DOHH2 (cell line): ENCODE data around the gene ACTN4.

Experiments used
- H3F3A ChIP-seq: fragments of 200-600 bp; sonication (generic), shearing (Covaris generic); 2 replicates; pipeline ENCODE4 v1.6.0; 2016; ENCODE audit warnings: antibody characterized with exemption, mild to moderate bottlenecking; ENCODE audit not compliant: control insufficient read depth, insufficient read depth
- H3K27ac ChIP-seq: fragments of 200-600 bp; sonication (generic); 2 replicates; pipeline ENCODE4 v1.5.1; 2014; ENCODE audit warnings: low read depth, mild to moderate bottlenecking, low read length, moderate library complexity
- H3K27me3 ChIP-seq: fragments of 200-600 bp; sonication (generic); 2 replicates; pipeline ENCODE4 v1.6.1; 2014; ENCODE audit warnings: mild to moderate bottlenecking, low read length, mixed read lengths; ENCODE audit not compliant: control insufficient read depth
- H3K36me3 ChIP-seq: fragments of 200-600 bp; sonication (generic); 2 replicates; pipeline ENCODE4 v1.6.1; 2014; ENCODE audit warnings: mild to moderate bottlenecking, low read length, moderate library complexity, mixed read lengths; ENCODE audit not compliant: control insufficient read depth
- H3K4me1 ChIP-seq: fragments of 200-600 bp; sonication (generic); 2 replicates; pipeline ENCODE4 v1.6.1; 2014; ENCODE audit warnings: mild to moderate bottlenecking, low read length, mixed read lengths; ENCODE audit not compliant: control insufficient read depth
- H3K4me2 ChIP-seq: fragments of 200-600 bp; sonication (generic); 2 replicates; pipeline ENCODE4 v1.6.0; 2014; ENCODE audit warnings: mild to moderate bottlenecking, low read length, moderate library complexity
- H3K4me3 ChIP-seq: fragments of 200-600 bp; sonication (generic); 2 replicates; pipeline ENCODE4 v1.5.1; 2014; ENCODE audit warnings: mild to moderate bottlenecking, low read length, mixed read lengths
- H3K79me2 ChIP-seq: fragments of 200-600 bp; sonication (generic); 2 replicates; pipeline ENCODE4 v1.6.1; 2014; ENCODE audit warnings: mild to moderate bottlenecking, low read length, mixed read lengths; ENCODE audit not compliant: control insufficient read depth
- H3K9me2 ChIP-seq: fragments of 200-600 bp; sonication (generic); replicated peaks from 2 replicates; pipeline ENCODE4 v1.6.1; 2014; ENCODE audit warnings: mild to moderate bottlenecking, low read length, mixed read lengths; ENCODE audit not compliant: control insufficient read depth
- H3K9me3 ChIP-seq: fragments of 200-600 bp; sonication (generic); 2 replicates; pipeline ENCODE4 v1.6.1; 2014; ENCODE audit warnings: antibody characterized with exemption, low read length, mixed read lengths; ENCODE audit not compliant: control insufficient read depth, insufficient read depth
- H4K20me1 ChIP-seq: fragments of 200-600 bp; sonication (generic); 2 replicates; pipeline ENCODE4 v1.6.0; 2014; ENCODE audit warnings: low read depth, mild to moderate bottlenecking, antibody characterized with exemption, low read length, moderate library complexity; ENCODE audit not compliant: control insufficient read depth, insufficient read depth
- EZH2phosphoT487 ChIP-seq: fragments of 200-600 bp; sonication (generic); IDR thresholded peaks from 2 replicates; pipeline ENCODE4 v1.6.1; 2017; ENCODE audit warnings: borderline replicate concordance, mild to moderate bottlenecking, antibody characterized with exemption, low read length, moderate library complexity, mixed read lengths
- TF ChIP-seq, protein P1 (sequence below): fragments of 200-600 bp; sonication (generic); IDR thresholded peaks from one replicate; pipeline ENCODE4 v1.5.1; 2014; ENCODE audit warnings: antibody characterized with exemption, mild to moderate bottlenecking, low read depth, low read length; ENCODE audit not compliant: poor library complexity, severe bottlenecking

ACTN4 gene

GRCh38 chr19:38722947-38723605, 75.6 kb downstream of the ACTN4 start:
- Histone ChIP-seq H3K9me2 (no peaks in the 10 kb centered on the region), H3K4me1 (no peaks in the 10 kb centered on the region), H3K27me3 (no peaks in the 10 kb centered on the region), H4K20me1 (no peaks in the 10 kb centered on the region), H3K27ac (no peak overlapping the region), H3K9me3 (no peaks in the 10 kb centered on the region), H3K36me3 (peaks cover 62% of the 10 kb centered on the region), H3K4me2 (no peak overlapping the region), H3F3A (no peaks in the 10 kb centered on the region), H3K4me3 (no peak overlapping the region), H3K79me2 (no peaks in the 10 kb centered on the region)
- no peak for TF ChIP-seq EZH2phosphoT487
- TF ChIP-seq, protein P1, sequence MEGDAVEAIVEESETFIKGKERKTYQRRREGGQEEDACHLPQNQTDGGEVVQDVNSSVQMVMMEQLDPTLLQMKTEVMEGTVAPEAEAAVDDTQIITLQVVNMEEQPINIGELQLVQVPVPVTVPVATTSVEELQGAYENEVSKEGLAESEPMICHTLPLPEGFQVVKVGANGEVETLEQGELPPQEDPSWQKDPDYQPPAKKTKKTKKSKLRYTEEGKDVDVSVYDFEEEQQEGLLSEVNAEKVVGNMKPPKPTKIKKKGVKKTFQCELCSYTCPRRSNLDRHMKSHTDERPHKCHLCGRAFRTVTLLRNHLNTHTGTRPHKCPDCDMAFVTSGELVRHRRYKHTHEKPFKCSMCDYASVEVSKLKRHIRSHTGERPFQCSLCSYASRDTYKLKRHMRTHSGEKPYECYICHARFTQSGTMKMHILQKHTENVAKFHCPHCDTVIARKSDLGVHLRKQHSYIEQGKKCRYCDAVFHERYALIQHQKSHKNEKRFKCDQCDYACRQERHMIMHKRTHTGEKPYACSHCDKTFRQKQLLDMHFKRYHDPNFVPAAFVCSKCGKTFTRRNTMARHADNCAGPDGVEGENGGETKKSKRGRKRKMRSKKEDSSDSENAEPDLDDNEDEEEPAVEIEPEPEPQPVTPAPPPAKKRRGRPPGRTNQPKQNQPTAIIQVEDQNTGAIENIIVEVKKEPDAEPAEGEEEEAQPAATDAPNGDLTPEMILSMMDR: no peak

- Histone ChIP-seq H3K9me3 (no peaks in the 10 kb centered on the region), H3K4me3 (no peak overlapping the region), H3K79me2 (no peaks in the 10 kb centered on the region), H3K36me3 (peaks cover 62% of the 10 kb centered on the region), H4K20me1 (no peaks in the 10 kb centered on the region), H3K4me2 (no peak overlapping the region), H3K9me2 (no peaks in the 10 kb centered on the region), H3K27ac (no peak overlapping the region), H3F3A (no peaks in the 10 kb centered on the region), H3K27me3 (no peaks in the 10 kb centered on the region), H3K4me1 (no peaks in the 10 kb centered on the region)
- TF ChIP-seq EZH2phosphoT487: no peak
- TF ChIP-seq, protein P1: no peak
Observed at GRCh38 chr19:38723606-38723965, 76.1 kb downstream of the ACTN4 start.

DNA sequence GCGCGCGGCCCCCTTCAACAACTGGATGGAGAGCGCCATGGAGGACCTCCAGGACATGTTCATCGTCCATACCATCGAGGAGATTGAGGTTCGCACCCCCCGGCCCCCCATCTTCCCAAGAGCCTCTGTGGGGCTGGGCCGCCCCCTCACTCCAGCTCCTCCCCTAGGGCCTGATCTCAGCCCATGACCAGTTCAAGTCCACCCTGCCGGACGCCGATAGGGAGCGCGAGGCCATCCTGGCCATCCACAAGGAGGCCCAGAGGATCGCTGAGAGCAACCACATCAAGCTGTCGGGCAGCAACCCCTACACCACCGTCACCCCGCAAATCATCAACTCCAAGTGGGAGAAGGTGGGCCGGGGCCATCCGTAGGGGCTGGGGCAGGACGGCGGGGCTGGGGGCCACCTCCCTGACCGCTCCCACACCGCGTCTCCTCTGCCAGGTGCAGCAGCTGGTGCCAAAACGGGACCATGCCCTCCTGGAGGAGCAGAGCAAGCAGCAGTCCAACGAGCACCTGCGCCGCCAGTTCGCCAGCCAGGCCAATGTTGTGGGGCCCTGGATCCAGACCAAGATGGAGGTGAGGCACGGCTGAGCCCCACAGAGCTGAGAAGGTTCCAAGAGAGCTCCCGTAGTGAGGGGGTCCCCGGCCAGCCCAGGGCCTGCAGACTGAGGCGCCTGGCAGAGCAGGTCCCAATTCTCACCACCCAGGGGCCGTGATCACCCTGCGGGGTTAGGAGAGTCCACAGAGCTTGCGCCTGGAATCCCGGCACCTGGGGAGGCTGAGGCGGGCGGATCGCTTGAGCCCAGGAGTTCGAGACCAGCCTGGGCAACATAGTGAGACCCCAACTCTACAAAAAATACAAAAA, 76.8 kb downstream of the ACTN4 start:
- H4K20me1 ChIP-seq: no peaks in the 10 kb centered on the region
- H3F3A ChIP-seq: no peaks in the 10 kb centered on the region
- no peak for TF ChIP-seq EZH2phosphoT487
- TF ChIP-seq, protein P1: no peak
- no peaks in the 10 kb centered on the region for H3K27me3 ChIP-seq
- H3K9me3 ChIP-seq: no peaks in the 10 kb centered on the region
- H3K4me3 ChIP-seq: no peak overlapping the region
- H3K79me2 ChIP-seq: no peaks in the 10 kb centered on the region
- no peak overlapping the region for H3K4me2 ChIP-seq
- H3K36me3 ChIP-seq: peaks cover 66% of the 10 kb centered on the region
- H3K27ac ChIP-seq: no peak overlapping the region
- H3K4me1 ChIP-seq: no peaks in the 10 kb centered on the region
- no peaks in the 10 kb centered on the region for H3K9me2 ChIP-seq
